Left ventricle myocardium inferior (tissue), 1 donor: ENCODE data around the gene G6PC3. TPM values are rescaled to one million over a fixed set of nuclear protein-coding genes. Genes with fewer than 3 reads are reported as not detected.

ENCODE experiments used
- DNase-seq: peaks from one replicate; pipeline ENCODE4 v3.0.0-alpha.2; 2020
- H3K27ac ChIP-seq: fragments of 200-600 bp; replicated peaks from 2 replicates; pipeline ENCODE4 v1.8.0; 2021
- H3K27me3 ChIP-seq: fragments of 200-600 bp; 2 replicates; pipeline ENCODE4 v1.8.0; 2021; ENCODE audit warnings: low read depth
- H3K36me3 ChIP-seq: fragments of 200-600 bp; 2 replicates; pipeline ENCODE4 v1.8.0; 2021
- H3K4me1 ChIP-seq: fragments of 200-600 bp; 2 replicates; pipeline ENCODE4 v1.8.0; 2021
- H3K4me3 ChIP-seq: fragments of 200-600 bp; 2 replicates; pipeline ENCODE4 v1.8.0; 2021; ENCODE audit warnings: mild to moderate bottlenecking, moderate library complexity
- H3K9me3 ChIP-seq: fragments of 200-600 bp; replicated peaks from 2 replicates; pipeline ENCODE4 v1.8.0; 2021
- CTCF ChIP-seq: fragments of 200-600 bp; IDR thresholded peaks from 2 replicates; pipeline ENCODE4 v1.8.0; 2021; ENCODE audit warnings: antibody characterized with exemption, mild to moderate bottlenecking, borderline replicate concordance
- intact Hi-C: fragments of 100-400 bp; cut with micrococcal nuclease; formaldehyde crosslinking; loops from one replicate; pipeline ENCODE4 v1.11.0; 2022
- total RNA-seq: library from RNA; stranded (reverse); fragmentation: NEBNext Ultra II Directional; extraction: Animal tissue kit (Norgen Biotek cat#: 25700); gene quantifications from one replicate; pipeline ENCODE4 v1.2.1, GENCODE V29; 2021
- donor health status: DM: no; HTN: yes; CAD: no; lungs with severe emphysema.

G6PC3 gene
- total RNA-seq, 1 donor from 2014 or later, result 29.3 TPM

- Histone ChIP-seq H3K9me3 (no peaks in the 10 kb centered on the region), H3K4me3 (peak overlapping the region; percentile 87), H3K36me3 (no peaks in the 10 kb centered on the region), H3K27me3 (no peaks in the 10 kb centered on the region), H3K4me1 (peaks cover 65% of the 10 kb centered on the region), H3K27ac (peak overlapping the region; percentile 94)
- TF ChIP-seq CTCF, result no peak
- DNase-seq, result no peak
- intact Hi-C loops, result no loop called here
These were observed 52.4 kb downstream of the G6PC3 start for GRCh38 chr17:44122816-44123355.

GRCh38 chr17:44123356-44124117 lies 53.0 kb downstream of the G6PC3 start, which contains the start of gene HDAC5:
Gene HDAC5 (minus strand): TSS chr17:44123641. CDS start chr17:44117515, 6,126 bp downstream.
- Histone ChIP-seq H3K4me3 (peak within 1 kb of the TSS; percentile 87), H3K36me3 (no peaks in the 10 kb centered on the region), H3K27ac (peak within 1 kb of the TSS; percentile 94), H3K27me3 (no peaks in the 10 kb centered on the region), H3K4me1 (peaks cover 59% of the 10 kb centered on the region), H3K9me3 (no peaks in the 10 kb centered on the region)
- TF ChIP-seq CTCF, result peak; percentile 75
- intact Hi-C loops, result no loop called here
- peak; percentile 96 for DNase-seq

- Histone ChIP-seq H3K4me3 (peak overlapping the region; percentile 87), H3K27me3 (no peaks in the 10 kb centered on the region), H3K4me1 (peaks cover 53% of the 10 kb centered on the region), H3K9me3 (no peaks in the 10 kb centered on the region), H3K27ac (peak overlapping the region; percentile 94), H3K36me3 (no peaks in the 10 kb centered on the region)
- no peak for DNase-seq
- TF ChIP-seq CTCF, result no peak
- intact Hi-C loops, result no loop called here
These were observed 53.5 kb downstream of the G6PC3 start for GRCh38 chr17:44124118-44124438.

Other genes starting within 250 kb of the G6PC3 start
- 35.2 TPM for gene MPP3, start 237.6 kb upstream of the G6PC3 start, total RNA-seq
- gene CD300LG, start 223.6 kb upstream of the G6PC3 start, total RNA-seq, result 12.6 TPM
- 12.1 TPM for gene MPP2, start 163.2 kb upstream of the G6PC3 start, total RNA-seq
- gene PPY, start 128.3 kb upstream of the G6PC3 start, total RNA-seq, result not detected
- gene PYY, start 116.8 kb upstream of the G6PC3 start, total RNA-seq, result not detected
- gene NAGS, start 66.1 kb upstream of the G6PC3 start, total RNA-seq, result 0.11 TPM
- gene TMEM101, start 55.8 kb upstream of the G6PC3 start, total RNA-seq, result 18.3 TPM
- 41.2 TPM for gene LSM12, start 4.1 kb upstream of the G6PC3 start, total RNA-seq
- 62.6 TPM for gene HDAC5, start 52.9 kb downstream of the G6PC3 start, total RNA-seq
- 0.27 TPM for gene HROB, start 71.2 kb downstream of the G6PC3 start, total RNA-seq
- 12.9 TPM for gene ASB16, start 100.0 kb downstream of the G6PC3 start, total RNA-seq
- gene TMUB2, start 116.2 kb downstream of the G6PC3 start, total RNA-seq, result 20.9 TPM
- gene ATXN7L3, start 129.1 kb downstream of the G6PC3 start, total RNA-seq, result 28.7 TPM
- gene UBTF, start 148.9 kb downstream of the G6PC3 start, total RNA-seq, result 53.9 TPM
- not detected for gene SLC4A1, start 197.4 kb downstream of the G6PC3 start, total RNA-seq
- 0.41 TPM for gene RUNDC3A, start 237.9 kb downstream of the G6PC3 start, total RNA-seq